ENCODE measurements around the gene ASAP3. TPM values are rescaled to one million over a fixed set of nuclear protein-coding genes. Genes with fewer than 3 reads are reported as not detected.

The ASAP3 gene
- total and polyA plus RNA-seq, 2 of the 4 experiments (the other 2 are of a cell fraction), result 18.6 to 18.8 TPM

- no peak overlapping the region for H3K4me2 ChIP-seq (ENCODE audit: low read depth, low read length)
- no peak overlapping the region for H2AFZ ChIP-seq (replicated peaks; ENCODE audit: low read length, poor library complexity)
- ChIA-PET POLR2A (ENCODE audit: unreplicated experiment) (interaction anchor here (0.7 kb wide), 1 partner anchor 13 kb away, joined by 4 read pairs; no protein-coding TSS in a partner anchor), CTCF (no interaction called here)
- H3K56ac ChIP-seq (ENCODE audit: extremely low read depth, insufficient read depth, low read length), result no peak overlapping the region
- H2BK20ac ChIP-seq (ENCODE audit: low read depth, low read length), result no peak overlapping the region
- intact Hi-C loops (cut with micrococcal nuclease) (no loop called here), in situ Hi-C loops (cut with MboI; ENCODE audit: low sequenced_read_pairs) (no loop called here), dilution Hi-C loops (cut with HindIII; ENCODE audit: low sequenced_read_pairs, unreplicated experiment) (no loop called here)
- H3K23ac ChIP-seq (ENCODE audit: low read depth, low read length), result no peak overlapping the region
- H3K9me3 ChIP-seq (ENCODE audit: control insufficient read depth, insufficient read depth, low read length), result no peaks in the 10 kb centered on the region
- no peak overlapping the region for H4K8ac ChIP-seq (ENCODE audit: low read depth in 2 of 2, low read length in 2 of 2)
- no peak overlapping the region for H3K18ac ChIP-seq (ENCODE audit: low read depth, low read length)
- no peak for ATAC-seq (ENCODE audit: low read depth)
- peaks cover 36% of the 10 kb centered on the region; the same call in 1 of the 2 replicates for H3K36me3 ChIP-seq (ENCODE audit: control insufficient read depth, insufficient read depth, low read length)
- H3K9me1 ChIP-seq (ENCODE audit: insufficient read depth, low read length), result peaks cover 6% of the 10 kb centered on the region; the same call in 1 of the 2 replicates
- no TSS peak for BruUV-seq (replicated peaks)
- no peak overlapping the region for H2BK120ac ChIP-seq (ENCODE audit: low read depth, low read length)
- no peaks in the 10 kb centered on the region for H3K27me3 ChIP-seq (ENCODE audit: control insufficient read depth, insufficient read depth, low read length)
- peaks cover 5% of the 10 kb centered on the region; the same call in 1 of the 2 replicates for H3K4me1 ChIP-seq (ENCODE audit: control insufficient read depth, insufficient read depth, low read length)
- WGBS, 2 experiments (ENCODE audit: extremely low coverage in 2 of 2, insufficient read length in 1 of 2), result no CpG with 5 or more reads among the region's 4 CpGs
- TF ChIP-seq CEBPB (IDR thresholded peaks at IDR 0.05; ENCODE audit: low read depth, low read length), result no peak
- TF ChIP-seq MXI1 (IDR thresholded peaks at IDR 0.05; ENCODE audit: borderline replicate concordance, low read depth, low read length), result no peak
- TF ChIP-seq USF2 (IDR thresholded peaks at IDR 0.05; ENCODE audit: low read depth, low read length), result no peak
- no peak for TF ChIP-seq CHD1 (IDR thresholded peaks at IDR 0.05; ENCODE audit: low read depth, low read length)
- TF ChIP-seq, protein P1, sequence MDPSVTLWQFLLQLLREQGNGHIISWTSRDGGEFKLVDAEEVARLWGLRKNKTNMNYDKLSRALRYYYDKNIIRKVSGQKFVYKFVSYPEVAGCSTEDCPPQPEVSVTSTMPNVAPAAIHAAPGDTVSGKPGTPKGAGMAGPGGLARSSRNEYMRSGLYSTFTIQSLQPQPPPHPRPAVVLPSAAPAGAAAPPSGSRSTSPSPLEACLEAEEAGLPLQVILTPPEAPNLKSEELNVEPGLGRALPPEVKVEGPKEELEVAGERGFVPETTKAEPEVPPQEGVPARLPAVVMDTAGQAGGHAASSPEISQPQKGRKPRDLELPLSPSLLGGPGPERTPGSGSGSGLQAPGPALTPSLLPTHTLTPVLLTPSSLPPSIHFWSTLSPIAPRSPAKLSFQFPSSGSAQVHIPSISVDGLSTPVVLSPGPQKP (IDR thresholded peaks at IDR 0.05; ENCODE audit: borderline replicate concordance, low read depth, low read length), result no peak
- TF ChIP-seq POLR2A (IDR thresholded peaks at IDR 0.05; ENCODE audit: low read depth, low read length), result no peak
- TF ChIP-seq CTCF (conservative IDR thresholded peaks at IDR 0.05; ENCODE audit: low read depth, low read length), result no peak
- no peak for TF ChIP-seq RCOR1 (IDR thresholded peaks at IDR 0.05; ENCODE audit: insufficient replicate concordance, low read length)
- TF ChIP-seq FOS (IDR thresholded peaks at IDR 0.05; ENCODE audit: low read depth, low read length), result no peak
- no peak for TF ChIP-seq BHLHE40 (IDR thresholded peaks at IDR 0.05; ENCODE audit: low read depth, low read length)
- no peak for TF ChIP-seq SMC3 (IDR thresholded peaks at IDR 0.05; ENCODE audit: low read depth, low read length)
- TF ChIP-seq RAD21 (IDR thresholded peaks at IDR 0.05; ENCODE audit: low read length), result no peak
- TF ChIP-seq MAZ (IDR thresholded peaks at IDR 0.05; ENCODE audit: borderline replicate concordance, low read depth, low read length), result no peak
- TF ChIP-seq NFE2L2 (IDR thresholded peaks at IDR 0.05; ENCODE audit: low read depth, low read length), result no peak
- no peak for TF ChIP-seq MAFK (IDR thresholded peaks at IDR 0.05; ENCODE audit: low read depth, low read length)
- no peak for TF ChIP-seq RFX5 (IDR thresholded peaks at IDR 0.05; ENCODE audit: low read depth, low read length)
- no peak overlapping the region for H4K91ac ChIP-seq (ENCODE audit: insufficient read depth, low read depth, low read length)
- H3K79me1 ChIP-seq (ENCODE audit: low read depth in 1 of 2, low read length in 2 of 2), result no peaks in the 10 kb centered on the region; a peak in 1 of 4 replicates
- H3K4ac ChIP-seq (ENCODE audit: low read depth, low read length), result no peak overlapping the region
- H4K20me1 ChIP-seq (ENCODE audit: insufficient read depth, low read length), result no peaks in the 10 kb centered on the region
- no peak overlapping the region for H3K4me3 ChIP-seq (ENCODE audit: insufficient read depth, low read depth, low read length)
- no peak overlapping the region for H3K9ac ChIP-seq (ENCODE audit: low read depth, low read length)
- H2BK15ac ChIP-seq (ENCODE audit: low read depth, low read length), result no peak overlapping the region
- no peak overlapping the region for H3K27ac ChIP-seq (ENCODE audit: insufficient read depth, low read length)
- no peak overlapping the region for H3K14ac ChIP-seq (replicated peaks; ENCODE audit: low read depth, low read length)
- no peak for DNase-seq
- peak overlapping the region; percentile 19 for H2AK9ac ChIP-seq (replicated peaks; ENCODE audit: low read depth, low read length, poor library complexity)
- no peak overlapping the region for H2BK5ac ChIP-seq (ENCODE audit: low read depth, low read length, poor library complexity, severe bottlenecking)
- H4K5ac ChIP-seq (ENCODE audit: low read depth, low read length), result no peak overlapping the region
- no peak overlapping the region for H2AK5ac ChIP-seq (ENCODE audit: low read depth, low read length)
These were observed 34.0 kb downstream of the ASAP3 start for GRCh38 chr1:23449958-23450357.
